B cell (primary cell): ENCODE results near the gene OR7C2. TPM values are rescaled to one million over a fixed set of nuclear protein-coding genes. Genes with fewer than 3 reads are reported as not detected.

Experiments
- ATAC-seq: fragments of 200-7000 bp; cut with Tn5 transposase; one replicate; pipeline ENCODE4 v1.10.0; 2021; ENCODE audit warnings: low read depth, mild to moderate bottlenecking, moderate number of reproducible peaks, moderate library complexity
- CTCF ChIA-PET: fragments of 350-600 bp; sonication (Branson Sonifier 250); formaldehyde crosslinking; loops from one replicate; lab custom pipeline; 2021; ENCODE audit warnings: antibody characterized with exemption, inconsistent platforms; lab: Charles Lee
- POLR2A ChIA-PET: fragments of 350-600 bp; sonication (Branson Sonifier 250); formaldehyde crosslinking; loops from one replicate; lab custom pipeline; 2021; ENCODE audit warnings: antibody characterized with exemption; lab: Charles Lee
- DNase-seq: peaks from one replicate; pipeline ENCODE4 v3.0.0; 2013
- H2AFZ ChIP-seq: 2 replicates; pipeline ENCODE4 v1.6.1; 2012; ENCODE audit warnings: mild to moderate bottlenecking, low read depth, low read length; ENCODE audit not compliant: insufficient read depth, poor library complexity, severe bottlenecking
- H3K27ac ChIP-seq, 2 donors: 1 replicate in 1 of 2; 2 replicates in 1 of 2; pipeline ENCODE4 v1.5.1; 2012 to 2013; ENCODE audit warnings: low read length in 2 of 2, mild to moderate bottlenecking in 2 of 2, moderate library complexity in 1 of 2
- H3K27me3 ChIP-seq, 4 experiments: fragments of 200-600 bp in 1 of 4; sonication (generic) in 1 of 4; replicated peaks in 1 of 4; 1 replicate in 2 of 4; 2 replicates in 2 of 4; pipeline versions ENCODE4 v1.6.1 to v1.7.0; 2013 to 2016; ENCODE audit warnings: low read length in 3 of 4, mild to moderate bottlenecking in 2 of 4, mixed read lengths in 1 of 4, moderate library complexity in 1 of 4; ENCODE audit not compliant: insufficient read depth in 4 of 4, control insufficient read depth in 3 of 4; ENCODE audit errors: control extremely low read depth in 1 of 4
- H3K36me3 ChIP-seq, 2 experiments: replicated peaks in 1 of 2; 1 replicate in 1 of 2; 2 replicates in 1 of 2; pipeline versions ENCODE4 v1.6.1 to v1.7.1; 2013; ENCODE audit warnings: low read length in 1 of 2; ENCODE audit not compliant: insufficient read depth in 2 of 2, control insufficient read depth in 1 of 2; ENCODE audit errors: control extremely low read depth in 1 of 2, extremely low read depth in 1 of 2
- H3K4me1 ChIP-seq, 2 donors: fragments of 200-600 bp in 1 of 2; sonication (generic) in 1 of 2; 1 replicate in 1 of 2; 2 replicates in 1 of 2; pipeline versions ENCODE4 v1.5.1 to v1.6.1; 2013 to 2017; ENCODE audit warnings: low read length in 2 of 2; ENCODE audit not compliant: control insufficient read depth in 2 of 2, insufficient read depth in 2 of 2
- H3K4me2 ChIP-seq: replicated peaks from 2 replicates; pipeline ENCODE3; 2012; ENCODE audit warnings: mild to moderate bottlenecking, low read depth, low read length; ENCODE audit not compliant: poor library complexity, severe bottlenecking
- H3K4me3 ChIP-seq, 5 experiments: fragments of 200-600 bp in 1 of 5; sonication (generic) in 1 of 5; 1 replicate in 3 of 5; 2 replicates in 2 of 5; pipeline versions ENCODE4 v1.5.1 to v1.7.0; 2011 to 2016; ENCODE audit warnings: low read length in 4 of 5, mild to moderate bottlenecking in 4 of 5, low read depth in 2 of 5, control low read depth in 1 of 5, moderate library complexity in 1 of 5; ENCODE audit not compliant: insufficient read depth in 1 of 5; ENCODE audit errors: control extremely low read depth in 1 of 5, extremely low read depth in 1 of 5
- H3K79me2 ChIP-seq: fragments of 200-600 bp; sonication (generic); one replicate; pipeline ENCODE4 v1.6.0; 2016; ENCODE audit warnings: low read length; ENCODE audit not compliant: control insufficient read depth, insufficient read depth
- H3K9ac ChIP-seq: fragments of 200-600 bp; sonication (generic); 2 replicates; pipeline ENCODE4 v1.6.1; 2017; ENCODE audit warnings: mild to moderate bottlenecking, low read length, moderate library complexity
- H3K9me3 ChIP-seq, 3 donors: one replicate each; pipeline versions ENCODE4 v1.6.1 to v1.7.1; 2013; ENCODE audit warnings: low read length in 2 of 3; ENCODE audit not compliant: control insufficient read depth in 2 of 3, insufficient read depth in 1 of 3; ENCODE audit errors: control extremely low read depth in 1 of 3
- H4K20me1 ChIP-seq: 2 replicates; pipeline ENCODE4 v1.6.0; 2012; ENCODE audit warnings: mild to moderate bottlenecking, low read length; ENCODE audit not compliant: insufficient read depth, control insufficient read depth, poor library complexity, severe bottlenecking
- H3K27ac Mint-ChIP-seq: one replicate; pipeline ENCODE4 v1.8.0; 2021; ENCODE audit warnings: mixed read lengths
- H3K27me3 Mint-ChIP-seq: one replicate; pipeline ENCODE4 v1.8.0; 2021; ENCODE audit warnings: mixed read lengths
- H3K4me1 Mint-ChIP-seq: one replicate; pipeline ENCODE4 v1.8.0; 2021; ENCODE audit warnings: mixed read lengths
- H3K4me3 Mint-ChIP-seq: one replicate; pipeline ENCODE4 v1.8.0; 2021; ENCODE audit warnings: mixed read lengths
- H3K9me3 Mint-ChIP-seq: one replicate; pipeline ENCODE4 v1.8.0; 2022; ENCODE audit warnings: mixed read lengths; ENCODE audit not compliant: insufficient read depth
- CTCF ChIP-seq: fragments of 200-600 bp; IDR thresholded peaks from one replicate; pipeline ENCODE4 v1.8.0; 2022; ENCODE audit warnings: antibody characterized with exemption, mild to moderate bottlenecking
- EZH2 ChIP-seq: IDR thresholded peaks from 2 replicates; pipeline ENCODE4 v1.6.1; 2012; ENCODE audit warnings: borderline replicate concordance, low read depth, mild to moderate bottlenecking, moderate library complexity, low read length; ENCODE audit not compliant: insufficient read depth, poor library complexity, severe bottlenecking
- WGBS: methylation state at CpG from one replicate; pipeline ENCODE4 v1.1.5; 2013; ENCODE audit warnings: missing lambda C conversion rate; ENCODE audit not compliant: insufficient coverage; 5-methylcytosine and 5-hydroxymethylcytosine counted together
- intact Hi-C: fragments of 100-400 bp; cut with micrococcal nuclease; formaldehyde crosslinking; loops from one replicate; pipeline ENCODE4 v1.10.0; 2022
- polyA plus RNA-seq: library from polyadenylated mRNA; depleted of rRNA; stranded (reverse); fragments of >200 nt; gene quantifications from 2 replicates; pipeline ENCODE4 v1.2.3, GENCODE V29; 2012
- total RNA-seq, 2 donors: library from RNA; stranded (reverse); fragments of 120-200 nt in 1 of 2; gene quantifications; 1 replicate in 1 of 2; 2 replicates in 1 of 2; pipeline versions ENCODE4 v1.2.3 to v1.2.4, GENCODE V29; 2013 to 2022

OR7C2 gene
- total and polyA plus RNA-seq, 2 donors (not counting 1 experiment from before 2014, with no cell fraction given): not detected

- CTCF ChIA-PET: no interaction called here
- H3K4me3 ChIP-seq: no peak overlapping the region
- POLR2A ChIA-PET: no interaction called here
- 95% methylated on average over 10 of the region's 11 CpGs for WGBS
- Mint-ChIP-seq H3K4me1 (no peaks in the 10 kb centered on the region), H3K27ac (no peak overlapping the region), H3K9me3 (no peaks in the 10 kb centered on the region), H3K27me3 (peaks cover 12% of the 10 kb centered on the region), H3K4me3 (no peak overlapping the region)
- no peaks in the 10 kb centered on the region for H4K20me1 ChIP-seq
- H3K36me3 ChIP-seq: no peaks in the 10 kb centered on the region
- H3K9me3 ChIP-seq: peaks cover 0 to 15% (median 8%) of the 10 kb centered on the region in 3 donors
- H3K79me2 ChIP-seq: no peaks in the 10 kb centered on the region
- no peak for DNase-seq
- no peak overlapping the region for H2AFZ ChIP-seq
- no peak for ATAC-seq
- TF ChIP-seq EZH2 (no peak), CTCF (no peak)
- H3K27ac ChIP-seq: no peak overlapping the region
- intact Hi-C loops: no loop called here
- H3K27me3 ChIP-seq: peaks cover 0 to 5% (median 0%) of the 10 kb centered on the region in 4 experiments
- H3K4me2 ChIP-seq: no peak overlapping the region
- no peak overlapping the region for H3K9ac ChIP-seq
- no peaks in the 10 kb centered on the region for H3K4me1 ChIP-seq
These were observed 11.5 kb downstream of the OR7C2 start for GRCh38 chr19:14952767-14953166.

- Histone ChIP-seq H3K79me2 (no peaks in the 10 kb centered on the region), H3K27me3 (peaks cover 0 to 5% (median 0%) of the 10 kb centered on the region in 4 experiments), H4K20me1 (no peaks in the 10 kb centered on the region), H3K27ac (no peak overlapping the region), H3K9me3 (peaks cover 0 to 24% (median 13%) of the 10 kb centered on the region in 3 donors), H3K4me1 (no peaks in the 10 kb centered on the region), H3K4me3 (no peak overlapping the region), H3K9ac (no peak overlapping the region), H2AFZ (no peak overlapping the region), H3K4me2 (no peak overlapping the region), H3K36me3 (no peaks in the 10 kb centered on the region)
- peaks cover 12% of the 10 kb centered on the region for H3K27me3 Mint-ChIP-seq
- DNase-seq (no peak), ATAC-seq (no peak)
- POLR2A ChIA-PET: no interaction called here
- TF ChIP-seq CTCF (no peak), EZH2 (no peak)
- intact Hi-C loops: no loop called here
- no peaks in the 10 kb centered on the region for H3K9me3 Mint-ChIP-seq
- no peaks in the 10 kb centered on the region for H3K4me1 Mint-ChIP-seq
- H3K4me3 Mint-ChIP-seq: no peak overlapping the region
- WGBS: 86% methylated on average over 21 of the region's 24 CpGs
- H3K27ac Mint-ChIP-seq: no peak overlapping the region
- CTCF ChIA-PET: no interaction called here
These were observed 12.9 kb downstream of the OR7C2 start for GRCh38 chr19:14954071-14954655.
